Activated B cell treated with CpG ODN at 0.5 μM for 24 hours (primary cell): ENCODE measurements around the gene B3GAT2. TPM values are rescaled to one million over a fixed set of nuclear protein-coding genes. Genes with fewer than 3 reads are reported as not detected.

Experiments used
- ATAC-seq: fragments of 200-7000 bp; cut with Tn5 transposase; one replicate; pipeline ENCODE4 v1.10.0; 2021; ENCODE audit warnings: low read depth, mild to moderate bottlenecking, moderate library complexity
- CTCF ChIA-PET: fragments of 350-600 bp; sonication (Branson Sonifier 250); formaldehyde crosslinking; loops from one replicate; lab custom pipeline; 2021; ENCODE audit warnings: antibody characterized with exemption; lab: Charles Lee
- POLR2A ChIA-PET: fragments of 350-600 bp; sonication (Branson Sonifier 250); formaldehyde crosslinking; loops from one replicate; lab custom pipeline; 2021; ENCODE audit warnings: antibody characterized with exemption; lab: Charles Lee
- DNase-seq: peaks from one replicate; pipeline ENCODE4 v3.0.0; 2022
- H3K27ac Mint-ChIP-seq: one replicate; pipeline ENCODE4 v1.8.0; 2020; ENCODE audit warnings: mixed read lengths
- H3K27me3 Mint-ChIP-seq: one replicate; pipeline ENCODE4 v1.8.0; 2021; ENCODE audit warnings: mixed read lengths
- H3K36me3 Mint-ChIP-seq: one replicate; pipeline ENCODE4 v1.8.0; 2021; ENCODE audit warnings: low read depth, mixed read lengths
- H3K4me1 Mint-ChIP-seq: one replicate; pipeline ENCODE4 v1.8.0; 2021; ENCODE audit warnings: mixed read lengths
- H3K4me3 Mint-ChIP-seq: one replicate; pipeline ENCODE4 v1.8.0; 2020; ENCODE audit warnings: mild to moderate bottlenecking, mixed read lengths
- H3K9me3 Mint-ChIP-seq: one replicate; pipeline ENCODE4 v1.8.0; 2020; ENCODE audit warnings: mixed read lengths
- CTCF ChIP-seq: fragments of 200-600 bp; IDR thresholded peaks from one replicate; pipeline ENCODE4 v1.8.0; 2022; ENCODE audit warnings: antibody characterized with exemption, mild to moderate bottlenecking
- intact Hi-C: fragments of 100-400 bp; cut with micrococcal nuclease; formaldehyde crosslinking; loops from one replicate; pipeline ENCODE4 v1.15.1; 2024
- total RNA-seq: library from RNA; stranded (reverse); gene quantifications from 2 replicates; pipeline ENCODE4 v1.2.3, GENCODE V29; 2022

B3GAT2 gene
- total RNA-seq, 1 donor from 2014 or later: not detected

DNA sequence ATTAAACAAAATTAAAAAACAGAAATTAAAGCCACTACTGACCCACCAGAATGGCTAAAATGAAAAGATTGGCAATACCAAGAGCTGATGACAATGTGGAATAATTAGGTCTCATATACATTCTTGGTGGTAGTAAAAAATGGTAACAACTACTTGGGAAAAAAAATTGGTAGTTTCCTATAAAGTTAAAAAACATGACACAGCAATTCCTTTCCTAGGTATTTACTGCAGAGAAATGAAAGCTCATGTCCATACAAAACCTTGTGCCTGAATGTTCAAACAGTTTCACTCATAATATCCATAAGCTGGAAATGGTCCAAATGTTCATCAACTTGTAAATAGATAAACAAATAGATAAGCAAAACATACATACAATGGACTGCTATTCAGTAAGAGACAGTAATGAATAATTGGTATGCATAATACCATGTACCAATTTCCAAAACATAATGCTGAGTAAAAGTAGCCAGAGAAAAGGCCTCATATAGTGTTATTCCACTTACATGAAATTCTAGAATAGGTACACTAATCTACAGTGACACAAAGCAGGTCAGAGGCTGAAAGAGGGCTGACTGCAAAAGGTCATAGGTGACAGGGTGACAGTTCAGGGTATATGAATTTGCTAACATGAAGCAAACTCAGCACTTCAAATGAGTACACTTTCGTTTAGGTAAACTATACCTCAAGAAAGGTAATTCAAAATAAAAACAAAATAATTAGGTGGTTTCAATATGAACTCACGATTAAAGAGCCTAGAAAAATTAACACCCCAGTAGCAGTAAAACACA, 53.0 kb downstream of the B3GAT2 start:
- H3K4me1 Mint-ChIP-seq: no peaks in the 10 kb centered on the region
- no peaks in the 10 kb centered on the region for H3K9me3 Mint-ChIP-seq
- no peak for TF ChIP-seq CTCF
- no peaks in the 10 kb centered on the region for H3K36me3 Mint-ChIP-seq
- ATAC-seq (no peak), DNase-seq (no peak)
- ChIA-PET CTCF (interaction anchor here (1.5 kb wide), 1 partner anchor 20 kb away, joined by 3 read pairs; no protein-coding TSS in a partner anchor), POLR2A (no interaction called here)
- no peak overlapping the region for H3K27ac Mint-ChIP-seq
- intact Hi-C loops: no loop called here
- H3K27me3 Mint-ChIP-seq: peaks cover 14% of the 10 kb centered on the region
- no peak overlapping the region for H3K4me3 Mint-ChIP-seq

- H3K9me3 Mint-ChIP-seq: no peaks in the 10 kb centered on the region
- peaks cover 14% of the 10 kb centered on the region for H3K27me3 Mint-ChIP-seq
- no peak overlapping the region for H3K27ac Mint-ChIP-seq
Measured at GRCh38 chr6:70901324-70901723, 55.5 kb downstream of the B3GAT2 start.

DNA sequence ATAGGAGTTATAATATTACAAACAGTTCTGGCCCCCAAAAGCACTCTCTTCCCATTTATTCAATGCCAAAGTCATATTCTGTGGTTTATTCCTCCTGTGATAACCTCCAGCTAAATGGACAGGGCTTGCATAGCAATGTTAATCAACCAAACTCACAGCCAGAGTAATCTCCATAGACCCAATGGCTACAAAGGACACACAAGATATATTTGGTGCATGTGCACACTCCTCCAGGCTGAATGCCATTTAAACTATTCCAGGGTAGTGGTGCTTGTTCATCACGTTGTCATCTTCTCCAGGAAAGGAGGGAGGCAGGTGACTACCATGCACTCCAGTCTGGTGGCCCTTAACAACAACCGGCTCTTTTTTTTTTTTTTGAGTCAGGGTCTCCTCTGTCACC, 56.8 kb downstream of the B3GAT2 start:
- ATAC-seq (no peak), DNase-seq (no peak)
- no peak overlapping the region for H3K4me3 Mint-ChIP-seq
- no peak overlapping the region for H3K27ac Mint-ChIP-seq
- no peaks in the 10 kb centered on the region for H3K9me3 Mint-ChIP-seq
- ChIA-PET POLR2A (no interaction called here), CTCF (no interaction called here)
- TF ChIP-seq CTCF: no peak
- no peaks in the 10 kb centered on the region for H3K4me1 Mint-ChIP-seq
- intact Hi-C loops: no loop called here
- peaks cover 14% of the 10 kb centered on the region for H3K27me3 Mint-ChIP-seq
- no peaks in the 10 kb centered on the region for H3K36me3 Mint-ChIP-seq

More at GRCh38 chr6:70901324-70901723, 55.5 kb downstream of the B3GAT2 start:
- Mint-ChIP-seq H3K36me3 (no peaks in the 10 kb centered on the region), H3K4me3 (no peak overlapping the region), H3K4me1 (no peaks in the 10 kb centered on the region)
- intact Hi-C loops: no loop called here
- no peak for DNase-seq
- ChIA-PET CTCF (no interaction called here), POLR2A (no interaction called here)
- ATAC-seq: no peak
- TF ChIP-seq CTCF: no peak

GRCh38 chr6:70894001-70894400, 62.9 kb downstream of the B3GAT2 start:
- ChIA-PET CTCF (interaction anchor here (1.9 kb wide), 1 partner anchor 10 kb away, joined by 8 read pairs; no protein-coding TSS in a partner anchor), POLR2A (no interaction called here)
- DNase-seq (no peak), ATAC-seq (no peak)
- Mint-ChIP-seq H3K36me3 (no peaks in the 10 kb centered on the region), H3K27me3 (peaks cover 2% of the 10 kb centered on the region), H3K4me1 (no peaks in the 10 kb centered on the region), H3K4me3 (no peak overlapping the region), H3K9me3 (no peaks in the 10 kb centered on the region), H3K27ac (no peak overlapping the region)
- intact Hi-C loops: no loop called here
- TF ChIP-seq CTCF: no peak

DNA sequence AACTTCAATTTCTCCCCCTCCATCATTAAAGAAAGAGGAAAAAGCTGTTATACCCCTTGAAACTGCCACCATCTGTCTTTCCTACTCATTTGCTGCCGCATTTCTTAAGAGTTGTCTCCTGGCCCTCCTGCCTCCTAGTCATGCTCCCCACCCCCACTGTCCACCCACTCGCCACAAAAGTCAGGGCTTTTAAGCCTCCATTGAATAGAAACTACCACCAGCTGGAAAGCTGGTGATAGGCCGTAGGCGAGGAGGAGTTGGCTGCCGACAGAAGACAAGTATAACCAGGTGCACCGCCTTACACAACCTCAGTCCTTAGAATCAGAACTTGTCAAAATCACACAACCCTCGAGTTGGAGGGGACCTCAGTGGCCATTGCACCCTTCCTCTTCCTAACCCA, 67.6 kb downstream of the B3GAT2 start:
- ChIA-PET POLR2A (no interaction called here), CTCF (no interaction called here)
- no peak overlapping the region for H3K4me3 Mint-ChIP-seq
- no peaks in the 10 kb centered on the region for H3K9me3 Mint-ChIP-seq
- no peaks in the 10 kb centered on the region for H3K27me3 Mint-ChIP-seq
- no peak overlapping the region for H3K27ac Mint-ChIP-seq
- DNase-seq (no peak), ATAC-seq (no peak)
- no peak for TF ChIP-seq CTCF
- H3K36me3 Mint-ChIP-seq: no peaks in the 10 kb centered on the region
- no peaks in the 10 kb centered on the region for H3K4me1 Mint-ChIP-seq
- intact Hi-C loops: no loop called here
